CD14-positive monocyte (primary cell): ENCODE measurements around the gene MCCD1. TPM values are rescaled to one million over a fixed set of nuclear protein-coding genes. Genes with fewer than 3 reads are reported as not detected.

ENCODE experiments used
- DNase-seq, 3 donors: peaks; one replicate each; pipeline ENCODE4 v3.0.0-alpha.2; 2011 to 2022
- H2AFZ ChIP-seq: 2 replicates; pipeline ENCODE4 v1.6.0; 2012; ENCODE audit warnings: mild to moderate bottlenecking, low read depth, low read length, inconsistent platforms; ENCODE audit not compliant: insufficient read depth, poor library complexity, severe bottlenecking
- H3K27ac ChIP-seq, 2 donors: 1 replicate in 1 of 2; 2 replicates in 1 of 2; pipeline ENCODE4 v1.5.1; 2012 to 2013; ENCODE audit warnings: low read length in 2 of 2, control low read depth in 1 of 2, inconsistent platforms in 1 of 2, low read depth in 1 of 2, mild to moderate bottlenecking in 1 of 2
- H3K27me3 ChIP-seq, 2 donors: one replicate each; pipeline versions ENCODE4 v1.6.0 to v1.6.1; 2011 to 2013; ENCODE audit warnings: low read length in 2 of 2; ENCODE audit not compliant: control insufficient read depth in 2 of 2, insufficient read depth in 2 of 2
- H3K36me3 ChIP-seq, 2 donors: replicated peaks in 1 of 2; 1 replicate in 1 of 2; 2 replicates in 1 of 2; pipeline versions ENCODE4 v1.5.1 to v1.6.1; 2012 to 2013; ENCODE audit warnings: low read length in 2 of 2, control low read depth in 1 of 2, inconsistent platforms in 1 of 2, mild to moderate bottlenecking in 1 of 2; ENCODE audit not compliant: insufficient read depth in 2 of 2, control insufficient read depth in 1 of 2
- H3K4me1 ChIP-seq, 2 donors: 1 replicate in 1 of 2; 2 replicates in 1 of 2; pipeline versions ENCODE4 v1.5.1 to v1.6.1; 2012 to 2013; ENCODE audit warnings: low read length in 2 of 2, control low read depth in 1 of 2, inconsistent platforms in 1 of 2, mild to moderate bottlenecking in 1 of 2, moderate library complexity in 1 of 2; ENCODE audit not compliant: insufficient read depth in 2 of 2, control insufficient read depth in 1 of 2
- H3K4me2 ChIP-seq: replicated peaks from 2 replicates; pipeline ENCODE3; 2012; ENCODE audit warnings: low read length, moderate library complexity, mild to moderate bottlenecking; ENCODE audit not compliant: poor library complexity, severe bottlenecking; ENCODE audit errors: extremely low read depth
- H3K4me3 ChIP-seq, 3 experiments: fragments of 200-600 bp in 1 of 3; sonication (generic) in 1 of 3; replicated peaks in 1 of 3; 1 replicate in 2 of 3; 2 replicates in 1 of 3; pipeline ENCODE4 v1.5.1; 2011 to 2013; ENCODE audit warnings: low read length in 3 of 3, mild to moderate bottlenecking in 3 of 3, control low read depth in 2 of 3, low read depth in 2 of 3, inconsistent platforms in 1 of 3, moderate library complexity in 1 of 3
- H3K79me2 ChIP-seq: 2 replicates; pipeline ENCODE4 v1.6.0; 2012; ENCODE audit warnings: mild to moderate bottlenecking, control low read depth, inconsistent platforms, low read length, moderate library complexity; ENCODE audit not compliant: insufficient read depth
- H3K9ac ChIP-seq: 2 replicates; pipeline ENCODE4 v1.6.0; 2017; ENCODE audit warnings: low read length, mild to moderate bottlenecking; ENCODE audit not compliant: insufficient read depth, poor library complexity, severe bottlenecking
- H3K9me3 ChIP-seq, 2 donors: replicated peaks in 1 of 2; 1 replicate in 1 of 2; 2 replicates in 1 of 2; pipeline versions ENCODE4 v1.5.1 to v1.6.1; 2012 to 2013; ENCODE audit warnings: low read length in 2 of 2, control low read depth in 1 of 2; ENCODE audit not compliant: control insufficient read depth in 1 of 2, insufficient read depth in 1 of 2
- H4K20me1 ChIP-seq: 2 replicates; pipeline ENCODE4 v1.6.0; 2012; ENCODE audit warnings: mild to moderate bottlenecking, low read length, control low read depth, moderate library complexity; ENCODE audit not compliant: insufficient read depth
- H3K27ac Mint-ChIP-seq, 7 donors: one replicate each; pipeline ENCODE4 v1.8.0; 2020; ENCODE audit warnings: mild to moderate bottlenecking in 7 of 7, mixed read lengths in 7 of 7, moderate library complexity in 6 of 7, inconsistent platforms in 2 of 7
- H3K27me3 Mint-ChIP-seq, 3 donors: one replicate each; pipeline ENCODE4 v1.8.0; 2021 to 2022; ENCODE audit warnings: low read depth in 3 of 3, mild to moderate bottlenecking in 3 of 3, mixed read lengths in 3 of 3, moderate library complexity in 3 of 3, inconsistent platforms in 1 of 3
- H3K36me3 Mint-ChIP-seq, 2 donors: one replicate each; pipeline ENCODE4 v1.8.0; 2020; ENCODE audit warnings: mixed read lengths in 2 of 2, inconsistent platforms in 1 of 2, mild to moderate bottlenecking in 1 of 2
- H3K4me1 Mint-ChIP-seq: one replicate; pipeline ENCODE4 v1.8.0; 2020; ENCODE audit warnings: mild to moderate bottlenecking, mixed read lengths
- H3K4me3 Mint-ChIP-seq, 2 donors: one replicate each; pipeline ENCODE4 v1.8.0; 2020; ENCODE audit warnings: mild to moderate bottlenecking in 2 of 2, mixed read lengths in 2 of 2, moderate library complexity in 1 of 2
- H3K9me3 Mint-ChIP-seq, 7 donors: one replicate each; pipeline ENCODE4 v1.8.0; 2020 to 2022; ENCODE audit warnings: mixed read lengths in 7 of 7, mild to moderate bottlenecking in 6 of 7, moderate library complexity in 6 of 7, inconsistent platforms in 2 of 7
- CTCF ChIP-seq: fragments of 200-600 bp; IDR thresholded peaks from one replicate; pipeline ENCODE4 v1.8.0; 2022; ENCODE audit warnings: antibody characterized with exemption, mild to moderate bottlenecking
- WGBS: methylation state at CpG from one replicate; pipeline ENCODE4 v1.1.5; 2013; ENCODE audit warnings: missing lambda C conversion rate; ENCODE audit not compliant: insufficient coverage; 5-methylcytosine and 5-hydroxymethylcytosine counted together
- intact Hi-C, 2 donors: fragments of 100-400 bp; cut with micrococcal nuclease; formaldehyde crosslinking; loops; one replicate each; pipeline versions ENCODE4 v1.15.0 to v1.15.1; 2023
- polyA plus RNA-seq, 3 donors: library from polyadenylated mRNA; depleted of rRNA in 1 of 3; unstranded in 2 of 3; stranded (reverse) in 1 of 3; fragments of 300-500 nt in 2 of 3; fragments of >200 nt in 1 of 3; fragmentation: Illumina TruSeq in 2 of 3; gene quantifications; 1 replicate in 2 of 3; 2 replicates in 1 of 3; pipeline ENCODE4 v1.2.3, GENCODE V29; 2012 to 2021

MCCD1 gene
- polyA plus RNA-seq, 3 donors: not detected

DNA sequence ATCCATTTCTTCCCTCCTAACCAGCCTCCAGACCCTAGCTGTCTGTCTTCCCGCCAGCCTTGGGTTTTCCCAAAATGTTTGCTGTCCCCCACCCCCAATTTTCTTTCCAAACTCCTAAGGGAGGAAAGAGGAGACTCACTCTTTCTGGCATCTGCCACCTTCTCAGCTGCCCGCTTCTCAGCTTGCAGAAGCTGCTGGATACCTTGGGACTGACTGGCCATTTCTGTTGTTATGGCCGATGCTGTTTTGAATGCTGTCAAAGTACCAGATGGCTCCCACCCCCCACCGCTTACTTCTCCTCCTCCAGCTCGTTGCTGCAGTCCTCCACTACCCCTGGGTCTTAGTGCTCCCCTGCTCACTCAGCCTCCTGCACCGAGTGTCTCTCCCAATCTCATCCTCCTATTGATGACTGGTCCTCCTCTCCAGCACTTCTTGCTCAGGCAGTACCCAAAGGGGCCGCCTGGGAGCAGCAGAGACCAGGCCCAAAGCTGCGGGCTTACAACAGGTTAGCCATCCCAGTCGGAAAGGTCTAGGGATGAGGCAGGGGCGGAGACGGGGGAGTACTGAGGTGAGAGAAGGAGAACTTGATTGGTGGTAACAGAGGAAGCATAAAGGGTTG lies 17.7 kb downstream of the MCCD1 start, which contains the start of gene ATP6V1G2:
Gene ATP6V1G2 (minus strand): TSS at position 270 of the 619 bp plus-strand sequence. CDS start 49 bp downstream, at position 221.
- intact Hi-C loops: loop anchor here (2.0 to 10.0 kb wide), 7 partner anchors 52 to 408 kb away; partner anchors contain the start of genes C6orf47 (in 1 of the 2), CLIC1 (in 1 of the 2), GPANK1 (in 1 of the 2) and MICB (in 1 of the 2)
- Mint-ChIP-seq H3K4me1 (peaks cover 39% of the 10 kb centered on the region), H3K36me3 (peaks cover 10 to 21% of the 10 kb centered on the region in 2 donors), H3K4me3 (peak within 1 kb of the TSS; percentile 65 to 86), H3K9me3 (no peaks in the 10 kb centered on the region), H3K27ac (peak within 1 kb of the TSS; percentile 86 to 96 (median 92)), H3K27me3 (no peaks in the 10 kb centered on the region)
- no peaks in the 10 kb centered on the region for H4K20me1 ChIP-seq
- H3K4me1 ChIP-seq: peaks cover 31 to 39% of the 10 kb centered on the region in 2 donors
- peak within 1 kb of the TSS; percentile 58 for H2AFZ ChIP-seq
- peak within 1 kb of the TSS; percentile 33 to 71 (median 34) for H3K4me3 ChIP-seq
- peaks cover 50% of the 10 kb centered on the region for H3K79me2 ChIP-seq
- WGBS: 5% methylated on average over 8 of the region's 11 CpGs
- peak within 1 kb of the TSS; percentile 70 for H3K4me2 ChIP-seq
- H3K36me3 ChIP-seq: peaks cover 0 to 21% of the 10 kb centered on the region in 2 donors
- H3K9ac ChIP-seq: peak within 1 kb of the TSS; percentile 41
- TF ChIP-seq CTCF: peak; percentile 97
- DNase-seq: peak; percentile 70 to 83 (median 78)
- H3K9me3 ChIP-seq: no peaks in the 10 kb centered on the region
- H3K27ac ChIP-seq: peak within 1 kb of the TSS; percentile 54 to 68
- no peaks in the 10 kb centered on the region for H3K27me3 ChIP-seq

GRCh38 chr6:31546958-31547726 lies 18.4 kb downstream of the MCCD1 start, which contains the start of gene NFKBIL1:
Gene NFKBIL1 (plus strand): TSS chr6:31547608. CDS start chr6:31547695, 87 bp downstream.
- H3K79me2 ChIP-seq: peaks cover 50% of the 10 kb centered on the region
- H3K9ac ChIP-seq: peak within 1 kb of the TSS; percentile 41
- Mint-ChIP-seq H3K9me3 (no peaks in the 10 kb centered on the region), H3K36me3 (peaks cover 11 to 22% of the 10 kb centered on the region in 2 donors), H3K4me1 (peaks cover 45% of the 10 kb centered on the region), H3K27me3 (no peaks in the 10 kb centered on the region), H3K27ac (peak within 1 kb of the TSS; percentile 86 to 96 (median 92)), H3K4me3 (peak within 1 kb of the TSS; percentile 65 to 86)
- WGBS: 0% methylated on average over 8 of the region's 25 CpGs
- intact Hi-C loops: loop anchor here (2.0 to 10.0 kb wide), 7 partner anchors 52 to 408 kb away; partner anchors contain the start of genes C6orf47 (in 1 of the 2), CLIC1 (in 1 of the 2), GPANK1 (in 1 of the 2) and MICB (in 1 of the 2)
- H3K9me3 ChIP-seq: no peaks in the 10 kb centered on the region
- H3K36me3 ChIP-seq: peaks cover 0 to 21% of the 10 kb centered on the region in 2 donors
- DNase-seq: peak; percentile 87 to 95 (median 92)
- peak within 1 kb of the TSS; percentile 70 for H3K4me2 ChIP-seq
- H2AFZ ChIP-seq: peak within 1 kb of the TSS; percentile 58
- H3K27me3 ChIP-seq: no peaks in the 10 kb centered on the region
- H3K4me3 ChIP-seq: peak within 1 kb of the TSS; percentile 33 to 71 (median 34)
- no peaks in the 10 kb centered on the region for H4K20me1 ChIP-seq
- H3K27ac ChIP-seq: peak within 1 kb of the TSS; percentile 54 to 68
- H3K4me1 ChIP-seq: peaks cover 36 to 45% of the 10 kb centered on the region in 2 donors
- TF ChIP-seq CTCF: peak; percentile 52
